Keratinocyte (primary cell): ENCODE data around the gene DKC1. TPM values are rescaled to one million over a fixed set of nuclear protein-coding genes. Genes with fewer than 3 reads are reported as not detected.

ENCODE experiments used
- DNase-seq: peaks from one replicate; pipeline ENCODE4 v3.0.0-alpha.2; 2011; ENCODE audit warnings: low read depth, missing footprints, low spot score
- FAIRE-seq: peaks from 2 replicates; lab custom pipeline; 2011; peaks lifted over from hg19 to GRCh38; lab: Jason Lieb, UNC
- H2AFZ ChIP-seq: 2 replicates; pipeline ENCODE4 v1.6.0; 2012; ENCODE audit warnings: low read length, control low read depth, inconsistent platforms; ENCODE audit not compliant: control insufficient read depth
- H3K27ac ChIP-seq: 2 replicates; pipeline ENCODE4 v1.5.1; 2011; ENCODE audit warnings: low read length; ENCODE audit not compliant: control insufficient read depth, insufficient read depth
- H3K27me3 ChIP-seq: 3 replicates; pipeline ENCODE4 v1.6.0; 2011; ENCODE audit warnings: low read length; ENCODE audit not compliant: control insufficient read depth, insufficient read depth; ENCODE audit errors: extremely low read depth
- H3K36me3 ChIP-seq, 2 experiments: 2 replicates in 1 of 2; 3 replicates in 1 of 2; pipeline ENCODE4 v1.5.1; 2011; ENCODE audit warnings: low read length in 2 of 2, mild to moderate bottlenecking in 1 of 2; ENCODE audit not compliant: control insufficient read depth in 2 of 2, insufficient read depth in 2 of 2; ENCODE audit errors: extremely low read depth in 1 of 2
- H3K4me1 ChIP-seq: 3 replicates; pipeline ENCODE4 v1.5.1; 2011; ENCODE audit warnings: low read length; ENCODE audit not compliant: control insufficient read depth, insufficient read depth; ENCODE audit errors: extremely low read depth
- H3K4me2 ChIP-seq: 3 replicates; pipeline ENCODE4 v1.6.0; 2011; ENCODE audit warnings: low read depth, low read length; ENCODE audit not compliant: control insufficient read depth, insufficient read depth; ENCODE audit errors: extremely low read depth
- H3K4me3 ChIP-seq, 3 experiments: fragments of 200-600 bp in 1 of 3; sonication (generic) in 1 of 3; 2 replicates in 2 of 3; 3 replicates in 1 of 3; pipeline ENCODE4 v1.5.1; 2011 to 2016; ENCODE audit warnings: low read length in 3 of 3, mild to moderate bottlenecking in 3 of 3, control low read depth in 2 of 3, inconsistent platforms in 1 of 3, low read depth in 1 of 3, mixed read lengths in 1 of 3, mixed run types in 1 of 3, moderate library complexity in 1 of 3; ENCODE audit not compliant: control insufficient read depth in 2 of 3, insufficient read depth in 2 of 3; ENCODE audit errors: extremely low read depth in 1 of 3
- H3K79me2 ChIP-seq: 2 replicates; pipeline ENCODE4 v1.6.0; 2012; ENCODE audit warnings: low read length; ENCODE audit not compliant: control insufficient read depth, insufficient read depth
- H3K9ac ChIP-seq: 3 replicates; pipeline ENCODE4 v1.6.0; 2011; ENCODE audit warnings: low read length; ENCODE audit not compliant: control insufficient read depth, insufficient read depth; ENCODE audit errors: extremely low read depth
- H3K9me1 ChIP-seq: 3 replicates; pipeline ENCODE4 v1.6.0; 2011; ENCODE audit warnings: low read length; ENCODE audit not compliant: control insufficient read depth, insufficient read depth; ENCODE audit errors: extremely low read depth
- H3K9me3 ChIP-seq: 2 replicates; pipeline ENCODE4 v1.5.1; 2012; ENCODE audit warnings: low read depth, low read length; ENCODE audit not compliant: control insufficient read depth
- H4K20me1 ChIP-seq: 3 replicates; pipeline ENCODE4 v1.6.0; 2011; ENCODE audit warnings: low read length; ENCODE audit not compliant: control insufficient read depth, insufficient read depth; ENCODE audit errors: extremely low read depth
- EZH2 ChIP-seq: IDR thresholded peaks from one replicate; pipeline ENCODE4 v1.6.1; 2012; ENCODE audit warnings: inconsistent platforms, mild to moderate bottlenecking, low read length, moderate library complexity
- dilution Hi-C: fragments of 300-500 bp; cut with MboI; formaldehyde crosslinking; loops from one replicate; pipeline ENCODE4 v1.7.0; 2020; ENCODE audit warnings: low sequenced_read_pairs; ENCODE audit not compliant: extremely low pct_ligation_motif_present
- polyA plus RNA-seq, 5 experiments: library from polyadenylated mRNA; depleted of rRNA in 3 of 5; stranded (reverse) in 3 of 5; stranded (forward) in 1 of 5; unstranded in 1 of 5; fragments of >200 nt; gene quantifications; 1 replicate in 1 of 5; 2 replicates in 3 of 5; 3 replicates in 1 of 5; pipeline versions ENCODE4 v1.2.1 to v1.2.3, GENCODE V29; 2011 to 2012; ENCODE audit warnings: missing spikeins in 2 of 5, low read depth in 1 of 5, low replicate concordance in 1 of 5
- TF ChIP-seq, protein P1 (sequence below), 3 experiments: IDR thresholded peaks in 1 of 3; conservative IDR thresholded peaks in 1 of 3; optimal IDR thresholded peaks in 1 of 3; 2 replicates in 2 of 3; 3 replicates in 1 of 3; pipeline versions ENCODE3 to v1.5.1; 2011; ENCODE audit warnings: low read length in 3 of 3, mild to moderate bottlenecking in 3 of 3, moderate library complexity in 2 of 3, control low read depth in 1 of 3, inconsistent platforms in 1 of 3; ENCODE audit not compliant: insufficient read depth in 2 of 3; ENCODE audit errors: extremely low read depth in 1 of 3

DKC1 gene
- polyA plus RNA-seq, 1 donor (not counting 4 experiments of a cell fraction or from before 2014, with no cell fraction given) = 80.7 TPM

DNA sequence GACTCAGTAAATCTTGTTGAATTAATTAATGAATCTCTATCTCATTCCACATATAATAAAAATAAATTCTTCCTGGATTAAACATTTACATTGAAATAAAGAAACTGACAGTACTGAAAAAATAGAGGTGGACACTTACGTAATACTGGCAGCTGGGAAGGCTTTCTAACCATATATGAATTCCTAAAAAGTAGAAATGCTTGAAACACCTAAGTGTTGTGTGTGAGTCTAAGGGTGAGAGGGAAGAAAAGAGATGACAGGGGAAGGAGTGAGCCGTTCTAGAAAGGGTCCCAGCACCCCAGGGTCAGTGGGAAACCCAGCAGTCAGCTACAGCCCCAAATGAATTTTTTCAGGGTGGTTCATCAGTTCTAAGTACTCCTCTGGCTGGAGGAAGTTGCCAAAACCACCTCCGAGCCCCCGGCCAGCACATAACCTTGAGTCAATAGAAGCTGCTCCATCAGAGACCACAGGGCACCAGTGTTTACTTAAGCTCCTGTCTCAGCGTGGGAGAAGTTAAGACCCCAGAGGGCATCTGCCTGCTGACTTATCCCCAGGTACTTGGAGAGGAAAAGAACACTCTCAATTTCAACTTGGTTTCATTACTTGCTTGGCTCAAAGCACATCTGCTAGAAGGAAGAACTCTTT, 30.1 kb upstream of the DKC1 start:
- Histone ChIP-seq H3K27me3 (no peaks in the 10 kb centered on the region), H3K4me2 (no peak overlapping the region), H3K36me3 (no peaks in the 10 kb centered on the region), H3K4me3 (no peak overlapping the region), H3K9ac (no peak overlapping the region), H4K20me1 (no peaks in the 10 kb centered on the region), H3K27ac (no peak overlapping the region), H3K4me1 (peaks cover 12% of the 10 kb centered on the region), H3K79me2 (no peaks in the 10 kb centered on the region), H3K9me1 (no peaks in the 10 kb centered on the region), H2AFZ (no peak overlapping the region), H3K9me3 (no peaks in the 10 kb centered on the region)
- FAIRE-seq (no peak), DNase-seq (no peak)
- dilution Hi-C loops = no loop called here
- TF ChIP-seq, protein P1, sequence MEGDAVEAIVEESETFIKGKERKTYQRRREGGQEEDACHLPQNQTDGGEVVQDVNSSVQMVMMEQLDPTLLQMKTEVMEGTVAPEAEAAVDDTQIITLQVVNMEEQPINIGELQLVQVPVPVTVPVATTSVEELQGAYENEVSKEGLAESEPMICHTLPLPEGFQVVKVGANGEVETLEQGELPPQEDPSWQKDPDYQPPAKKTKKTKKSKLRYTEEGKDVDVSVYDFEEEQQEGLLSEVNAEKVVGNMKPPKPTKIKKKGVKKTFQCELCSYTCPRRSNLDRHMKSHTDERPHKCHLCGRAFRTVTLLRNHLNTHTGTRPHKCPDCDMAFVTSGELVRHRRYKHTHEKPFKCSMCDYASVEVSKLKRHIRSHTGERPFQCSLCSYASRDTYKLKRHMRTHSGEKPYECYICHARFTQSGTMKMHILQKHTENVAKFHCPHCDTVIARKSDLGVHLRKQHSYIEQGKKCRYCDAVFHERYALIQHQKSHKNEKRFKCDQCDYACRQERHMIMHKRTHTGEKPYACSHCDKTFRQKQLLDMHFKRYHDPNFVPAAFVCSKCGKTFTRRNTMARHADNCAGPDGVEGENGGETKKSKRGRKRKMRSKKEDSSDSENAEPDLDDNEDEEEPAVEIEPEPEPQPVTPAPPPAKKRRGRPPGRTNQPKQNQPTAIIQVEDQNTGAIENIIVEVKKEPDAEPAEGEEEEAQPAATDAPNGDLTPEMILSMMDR (optimal IDR thresholded peaks at IDR 0.05 in 1 of 3, IDR thresholded peaks at IDR 0.05 in 1 of 3, conservative IDR thresholded peaks at IDR 0.05 in 1 of 3; ENCODE audit: extremely low read depth in 1 of 3, insufficient read depth in 2 of 3, low read length in 3 of 3) = no peak
- TF ChIP-seq EZH2 = no peak

DNA sequence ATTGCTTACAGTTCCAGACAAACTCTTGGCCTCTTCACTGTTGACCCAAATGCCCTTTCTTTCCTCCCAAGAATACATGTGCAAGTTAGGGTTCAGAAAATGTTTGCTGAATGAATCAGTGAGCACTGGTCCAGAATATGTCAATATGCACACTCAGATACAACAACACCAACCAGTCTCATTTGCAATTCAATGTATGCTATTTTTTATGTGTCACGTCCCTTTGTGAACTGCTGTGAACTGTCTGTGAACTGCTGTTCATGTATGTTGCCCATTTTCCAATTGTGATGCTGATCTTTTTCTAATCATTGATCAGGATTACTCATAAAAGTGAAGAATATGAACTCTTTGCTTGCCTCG, 29.6 kb upstream of the DKC1 start:
- peaks cover 11% of the 10 kb centered on the region for H3K4me1 ChIP-seq
- no peaks in the 10 kb centered on the region for H3K9me3 ChIP-seq
- FAIRE-seq (no peak), DNase-seq (no peak)
- no peaks in the 10 kb centered on the region for H4K20me1 ChIP-seq
- H3K9me1 ChIP-seq = no peaks in the 10 kb centered on the region
- H3K9ac ChIP-seq = no peak overlapping the region
- no peak overlapping the region for H2AFZ ChIP-seq
- no peaks in the 10 kb centered on the region for H3K36me3 ChIP-seq
- H3K4me2 ChIP-seq = no peak overlapping the region
- no peaks in the 10 kb centered on the region for H3K79me2 ChIP-seq
- no peak overlapping the region for H3K27ac ChIP-seq
- H3K27me3 ChIP-seq = no peaks in the 10 kb centered on the region
- dilution Hi-C loops = no loop called here
- no peak for TF ChIP-seq EZH2
- no peak overlapping the region for H3K4me3 ChIP-seq
